ENCODE measurements around the gene CD200.

CD200 gene

GRCh38 chr3:112351823-112352222 is 18.9 kb downstream of the CD200 start:
- Histone ChIP-seq H3K4me3 (ENCODE audit: low read depth, low read length) (no peak overlapping the region), H3K27me3 (ENCODE audit: control insufficient read depth, insufficient read depth, low read length) (no peaks in the 10 kb centered on the region), H3K9ac (ENCODE audit: low read depth, low read length) (no peak overlapping the region), H3K36me3 (ENCODE audit: control insufficient read depth, insufficient read depth, low read length) (peaks cover 6% of the 10 kb centered on the region), H3K9me3 (ENCODE audit: control insufficient read depth, insufficient read depth, low read length) (no peaks in the 10 kb centered on the region), H3K4me1 (ENCODE audit: control insufficient read depth, insufficient read depth, low read length) (peaks cover 54% of the 10 kb centered on the region)

- H3K9me3 ChIP-seq (ENCODE audit: control insufficient read depth, insufficient read depth, low read length) = no peaks in the 10 kb centered on the region
- peaks cover under 1% of the 10 kb centered on the region for H3K36me3 ChIP-seq (ENCODE audit: control insufficient read depth, insufficient read depth, low read length)
- no peaks in the 10 kb centered on the region for H3K27me3 ChIP-seq (ENCODE audit: control insufficient read depth, insufficient read depth, low read length)
- H3K4me1 ChIP-seq (ENCODE audit: control insufficient read depth, insufficient read depth, low read length) = peaks cover 54% of the 10 kb centered on the region
- no peak overlapping the region for H3K4me3 ChIP-seq (ENCODE audit: low read depth, low read length)
- H3K9ac ChIP-seq (ENCODE audit: low read depth, low read length) = no peak overlapping the region
Observed at GRCh38 chr3:112352720-112353119, 19.8 kb downstream of the CD200 start.

- H3K4me1 ChIP-seq (ENCODE audit: control insufficient read depth, insufficient read depth, low read length) = peaks cover 58% of the 10 kb centered on the region
- H3K27me3 ChIP-seq (ENCODE audit: control insufficient read depth, insufficient read depth, low read length) = no peaks in the 10 kb centered on the region
- H3K36me3 ChIP-seq (ENCODE audit: control insufficient read depth, insufficient read depth, low read length) = no peaks in the 10 kb centered on the region
- no peak overlapping the region for H3K9ac ChIP-seq (ENCODE audit: low read depth, low read length)
- no peak overlapping the region for H3K4me3 ChIP-seq (ENCODE audit: low read depth, low read length)
- H3K9me3 ChIP-seq (ENCODE audit: control insufficient read depth, insufficient read depth, low read length) = no peaks in the 10 kb centered on the region
Observed at GRCh38 chr3:112353365-112353764, 20.4 kb downstream of the CD200 start.

- Histone ChIP-seq H3K4me3 (ENCODE audit: low read depth, low read length) (no peak overlapping the region), H3K9me3 (ENCODE audit: control insufficient read depth, insufficient read depth, low read length) (no peaks in the 10 kb centered on the region), H3K36me3 (ENCODE audit: control insufficient read depth, insufficient read depth, low read length) (no peaks in the 10 kb centered on the region), H3K27me3 (ENCODE audit: control insufficient read depth, insufficient read depth, low read length) (no peaks in the 10 kb centered on the region), H3K9ac (ENCODE audit: low read depth, low read length) (no peak overlapping the region), H3K4me1 (ENCODE audit: control insufficient read depth, insufficient read depth, low read length) (peaks cover 60% of the 10 kb centered on the region)
Observed at GRCh38 chr3:112354642-112355306, 21.8 kb downstream of the CD200 start.

- Histone ChIP-seq H3K27me3 (ENCODE audit: control insufficient read depth, insufficient read depth, low read length) (no peaks in the 10 kb centered on the region), H3K4me3 (ENCODE audit: low read depth, low read length) (no peak overlapping the region), H3K9me3 (ENCODE audit: control insufficient read depth, insufficient read depth, low read length) (no peaks in the 10 kb centered on the region), H3K4me1 (ENCODE audit: control insufficient read depth, insufficient read depth, low read length) (peaks cover 59% of the 10 kb centered on the region), H3K9ac (ENCODE audit: low read depth, low read length) (no peak overlapping the region), H3K36me3 (ENCODE audit: control insufficient read depth, insufficient read depth, low read length) (no peaks in the 10 kb centered on the region)
Observed at GRCh38 chr3:112355307-112355687, 22.3 kb downstream of the CD200 start.

GRCh38 chr3:112357930-112358780 is 25.2 kb downstream of the CD200 start:
- H3K36me3 ChIP-seq (ENCODE audit: control insufficient read depth, insufficient read depth, low read length) = peaks cover 4% of the 10 kb centered on the region
- peaks cover 37% of the 10 kb centered on the region for H3K4me1 ChIP-seq (ENCODE audit: control insufficient read depth, insufficient read depth, low read length)
- no peaks in the 10 kb centered on the region for H3K27me3 ChIP-seq (ENCODE audit: control insufficient read depth, insufficient read depth, low read length)
- H3K9ac ChIP-seq (ENCODE audit: low read depth, low read length) = no peak overlapping the region
- no peaks in the 10 kb centered on the region for H3K9me3 ChIP-seq (ENCODE audit: control insufficient read depth, insufficient read depth, low read length)
- H3K4me3 ChIP-seq (ENCODE audit: low read depth, low read length) = no peak overlapping the region

- Histone ChIP-seq H3K4me1 (ENCODE audit: control insufficient read depth, insufficient read depth, low read length) (peaks cover 16% of the 10 kb centered on the region), H3K9ac (ENCODE audit: low read depth, low read length) (no peak overlapping the region), H3K27me3 (ENCODE audit: control insufficient read depth, insufficient read depth, low read length) (no peaks in the 10 kb centered on the region), H3K9me3 (ENCODE audit: control insufficient read depth, insufficient read depth, low read length) (no peaks in the 10 kb centered on the region), H3K4me3 (ENCODE audit: low read depth, low read length) (no peak overlapping the region), H3K36me3 (ENCODE audit: control insufficient read depth, insufficient read depth, low read length) (peaks cover 4% of the 10 kb centered on the region)
Observed at GRCh38 chr3:112360561-112360960, 27.6 kb downstream of the CD200 start.

- Histone ChIP-seq H3K9ac (ENCODE audit: low read depth, low read length) (no peak overlapping the region), H3K4me3 (ENCODE audit: low read depth, low read length) (no peak overlapping the region), H3K27me3 (ENCODE audit: control insufficient read depth, insufficient read depth, low read length) (no peaks in the 10 kb centered on the region), H3K9me3 (ENCODE audit: control insufficient read depth, insufficient read depth, low read length) (no peaks in the 10 kb centered on the region), H3K36me3 (ENCODE audit: control insufficient read depth, insufficient read depth, low read length) (peaks cover 4% of the 10 kb centered on the region), H3K4me1 (ENCODE audit: control insufficient read depth, insufficient read depth, low read length) (peaks cover 9% of the 10 kb centered on the region)
Observed at GRCh38 chr3:112362221-112362620, 29.3 kb downstream of the CD200 start.

- no peaks in the 10 kb centered on the region for H3K9me3 ChIP-seq (ENCODE audit: control insufficient read depth, insufficient read depth, low read length)
- H3K27me3 ChIP-seq (ENCODE audit: control insufficient read depth, insufficient read depth, low read length) = no peaks in the 10 kb centered on the region
- no peak overlapping the region for H3K9ac ChIP-seq (ENCODE audit: low read depth, low read length)
- H3K36me3 ChIP-seq (ENCODE audit: control insufficient read depth, insufficient read depth, low read length) = peaks cover 4% of the 10 kb centered on the region
- H3K4me3 ChIP-seq (ENCODE audit: low read depth, low read length) = no peak overlapping the region
- H3K4me1 ChIP-seq (ENCODE audit: control insufficient read depth, insufficient read depth, low read length) = no peaks in the 10 kb centered on the region
Observed at GRCh38 chr3:112364291-112364690, 31.3 kb downstream of the CD200 start.

- H3K9me3 ChIP-seq (ENCODE audit: control insufficient read depth, insufficient read depth, low read length) = no peaks in the 10 kb centered on the region
- H3K4me3 ChIP-seq (ENCODE audit: low read depth, low read length) = no peak overlapping the region
- no peaks in the 10 kb centered on the region for H3K4me1 ChIP-seq (ENCODE audit: control insufficient read depth, insufficient read depth, low read length)
- H3K36me3 ChIP-seq (ENCODE audit: control insufficient read depth, insufficient read depth, low read length) = peaks cover 4% of the 10 kb centered on the region
- no peak overlapping the region for H3K9ac ChIP-seq (ENCODE audit: low read depth, low read length)
- no peaks in the 10 kb centered on the region for H3K27me3 ChIP-seq (ENCODE audit: control insufficient read depth, insufficient read depth, low read length)
Observed at GRCh38 chr3:112365035-112365434, 32.1 kb downstream of the CD200 start.

GRCh38 chr3:112365636-112366035 is 32.7 kb downstream of the CD200 start:
- Histone ChIP-seq H3K9me3 (ENCODE audit: control insufficient read depth, insufficient read depth, low read length) (no peaks in the 10 kb centered on the region), H3K27me3 (ENCODE audit: control insufficient read depth, insufficient read depth, low read length) (no peaks in the 10 kb centered on the region), H3K4me3 (ENCODE audit: low read depth, low read length) (no peak overlapping the region), H3K36me3 (ENCODE audit: control insufficient read depth, insufficient read depth, low read length) (peaks cover 3% of the 10 kb centered on the region), H3K9ac (ENCODE audit: low read depth, low read length) (no peak overlapping the region), H3K4me1 (ENCODE audit: control insufficient read depth, insufficient read depth, low read length) (no peaks in the 10 kb centered on the region)

- Histone ChIP-seq H3K36me3 (ENCODE audit: control insufficient read depth, insufficient read depth, low read length) (no peaks in the 10 kb centered on the region), H3K27me3 (ENCODE audit: control insufficient read depth, insufficient read depth, low read length) (no peaks in the 10 kb centered on the region), H3K4me1 (ENCODE audit: control insufficient read depth, insufficient read depth, low read length) (no peaks in the 10 kb centered on the region), H3K4me3 (ENCODE audit: low read depth, low read length) (no peak overlapping the region), H3K9me3 (ENCODE audit: control insufficient read depth, insufficient read depth, low read length) (no peaks in the 10 kb centered on the region), H3K9ac (ENCODE audit: low read depth, low read length) (no peak overlapping the region)
Observed at GRCh38 chr3:112366522-112366921, 33.6 kb downstream of the CD200 start.
